K562 (cell line): ENCODE results near the gene CPED1. TPM values are rescaled to one million over a fixed set of nuclear protein-coding genes. Genes with fewer than 3 reads are reported as not detected.
A peak's percentile ranks its signal among the peaks of the same experiment; 100 is the strongest.

Source experiments
- ATAC-seq: fragments of 200-7000 bp; cut with Tn5 transposase; 3 replicates; pipeline ENCODE4 v1.9.1; 2020; ENCODE audit warnings: moderate library complexity
- BruUV-seq: library from RNA; stranded (reverse); fragments of 400-500 nt; replicated peaks from 2 replicates; lab custom pipeline; 2021; lab: Mats Ljungman, UMichigan
- CTCF ChIA-PET: fragments of 300-600 bp; formaldehyde crosslinking; extraction: SDS; loops from one replicate; lab custom pipeline; 2021; ENCODE audit warnings: low intra/inter-chr PET ratio; lab: Yijun Ruan, JAX
- POLR2A ChIA-PET: fragments of 300-600, 350-650 bp; sonication (Branson Sonifier 250); formaldehyde crosslinking; extraction: SDS; loops from one replicate; lab custom pipeline; 2021; ENCODE audit warnings: antibody characterized with exemption, inconsistent platforms; lab: Yijun Ruan, JAX
- DNase-seq, 4 experiments: peaks; one replicate each; pipeline versions ENCODE4 v3.0.0 to v3.0.0-alpha.2; 2011 to 2018; ENCODE audit warnings: low spot score in 3 of 4, mixed read lengths in 3 of 4; ENCODE audit errors: extremely low read depth in 1 of 4
- FAIRE-seq: peaks from 2 replicates; lab custom pipeline; 2011; peaks lifted over from hg19 to GRCh38; lab: Jason Lieb, UNC
- H2AFZ ChIP-seq: 2 replicates; pipeline ENCODE4 v1.6.0; 2011; ENCODE audit warnings: low read depth, low read length, control low read depth, inconsistent platforms
- H3K27ac ChIP-seq: fragments of 200-600 bp; 3 replicates; pipeline ENCODE4 v1.8.0; 2011; ENCODE audit warnings: low read depth, mild to moderate bottlenecking, control low read depth, inconsistent platforms, low read length, moderate library complexity, mixed read lengths; ENCODE audit errors: extremely low read depth
- H3K27me3 ChIP-seq, 2 experiments: fragments of 300-600 bp in 1 of 2; 2 replicates in 1 of 2; 3 replicates in 1 of 2; pipeline versions ENCODE4 v1.6.0 to v1.8.0; 2011; ENCODE audit warnings: inconsistent platforms in 2 of 2, low read length in 2 of 2, mild to moderate bottlenecking in 1 of 2, mixed read lengths in 1 of 2, moderate library complexity in 1 of 2; ENCODE audit not compliant: control insufficient read depth in 2 of 2, insufficient read depth in 2 of 2
- H3K36me3 ChIP-seq: fragments of 300-600 bp; 3 replicates; pipeline ENCODE4 v1.8.0; 2011; ENCODE audit warnings: mild to moderate bottlenecking, low read length, inconsistent platforms; ENCODE audit not compliant: control insufficient read depth, insufficient read depth
- H3K4me1 ChIP-seq, 2 experiments: fragments of 200-600 bp in 1 of 2; replicated peaks in 1 of 2; 2 replicates in 1 of 2; 3 replicates in 1 of 2; pipeline versions ENCODE4 v1.5.1 to v1.8.0; 2011; ENCODE audit warnings: inconsistent platforms in 2 of 2, low read length in 2 of 2, mild to moderate bottlenecking in 1 of 2, mixed read lengths in 1 of 2, moderate library complexity in 1 of 2; ENCODE audit not compliant: control insufficient read depth in 2 of 2, insufficient read depth in 2 of 2
- H3K4me2 ChIP-seq: 2 replicates; pipeline ENCODE4 v1.6.1; 2011; ENCODE audit warnings: low read length, control low read depth, inconsistent platforms, mixed read lengths; ENCODE audit not compliant: insufficient read depth
- H3K4me3 ChIP-seq: fragments of 200-600 bp; sonication (generic), shearing (Covaris generic); 2 replicates; pipeline ENCODE4 v1.5.1; 2016; ENCODE audit warnings: control low read depth, inconsistent platforms
- H3K79me2 ChIP-seq: fragments of 200-600 bp; 3 replicates; pipeline ENCODE4 v1.8.0; 2011; ENCODE audit warnings: low read length, inconsistent platforms; ENCODE audit not compliant: control insufficient read depth, insufficient read depth
- H3K9ac ChIP-seq, 2 experiments: 2 replicates each; pipeline versions ENCODE4 v1.6.0 to v1.6.1; 2011; ENCODE audit warnings: low read depth in 2 of 2, low read length in 2 of 2, control low read depth in 1 of 2, inconsistent platforms in 1 of 2, mild to moderate bottlenecking in 1 of 2, mixed read lengths in 1 of 2; ENCODE audit not compliant: insufficient read depth in 1 of 2
- H3K9me1 ChIP-seq: one replicate; pipeline ENCODE4 v1.6.0; 2011; ENCODE audit warnings: inconsistent platforms, mild to moderate bottlenecking, low read length, moderate library complexity; ENCODE audit not compliant: control insufficient read depth, insufficient read depth
- H3K9me3 ChIP-seq: replicated peaks from 2 replicates; pipeline ENCODE4 v1.5.1; 2011; ENCODE audit warnings: low read depth, low read length, inconsistent platforms; ENCODE audit not compliant: control insufficient read depth, insufficient read depth
- H4K20me1 ChIP-seq: replicated peaks from 2 replicates; pipeline ENCODE4 v1.6.1; 2011; ENCODE audit warnings: low read length, inconsistent platforms, mixed read lengths; ENCODE audit not compliant: control insufficient read depth, insufficient read depth
- CREM ChIP-seq: IDR thresholded peaks from 2 replicates; pipeline ENCODE4 v1.6.1; 2014; ENCODE audit warnings: antibody characterized with exemption, low read depth
- CTCF ChIP-seq, 3 experiments: IDR thresholded peaks in 2 of 3; conservative IDR thresholded peaks in 1 of 3; 2 replicates each; pipeline ENCODE4 v1.5.1; 2011 to 2012; ENCODE audit warnings: low read length in 3 of 3, mild to moderate bottlenecking in 3 of 3, control low read depth in 2 of 3, improper control_type of control experiment in 1 of 3, inconsistent platforms in 1 of 3, low read depth in 1 of 3, mixed read lengths in 1 of 3, moderate library complexity in 1 of 3; ENCODE audit not compliant: insufficient read depth in 2 of 3
- ELF1 ChIP-seq: fragments of 200-800 bp; sonication (Bioruptor generic); IDR thresholded peaks from 2 replicates; pipeline ENCODE4 v1.6.1; 2016; ENCODE audit warnings: missing genetic modification characterization, missing compliant biosample characterization
- JUND ChIP-seq, 2 experiments: IDR thresholded peaks; 2 replicates in 1 of 2; 3 replicates in 1 of 2; pipeline ENCODE4 v1.6.1; 2011; ENCODE audit warnings: borderline replicate concordance in 2 of 2, low read depth in 2 of 2, low read length in 2 of 2, improper control_type of control experiment in 1 of 2, missing biosample characterization in 1 of 2, missing genetic modification characterization in 1 of 2, missing genetic modification reagents in 1 of 2
- KLF10 ChIP-seq: fragments of 250-450 bp; sonication (Bioruptor Pico); IDR thresholded peaks from 2 replicates; pipeline ENCODE4 v1.6.1; 2021; ENCODE audit warnings: matching md5 sums
- MBD1 ChIP-seq: fragments of 250-450 bp; sonication (Bioruptor Pico); IDR thresholded peaks from 2 replicates; pipeline ENCODE4 v1.8.0; 2022; ENCODE audit warnings: inconsistent platforms
- RAD21 ChIP-seq, 2 experiments: fragments of 250-450 bp in 1 of 2; fragments of 450-650 bp in 1 of 2; sonication (Bioruptor Pico) in 1 of 2; formaldehyde crosslinking in 1 of 2; IDR thresholded peaks in 1 of 2; conservative IDR thresholded peaks in 1 of 2; 2 replicates each; pipeline versions ENCODE4 v1.4.0 to v1.8.0; 2020 to 2022; ENCODE audit warnings: mild to moderate bottlenecking in 2 of 2, moderate library complexity in 1 of 2
- SPI1 ChIP-seq: IDR thresholded peaks from 2 replicates; pipeline ENCODE4 v1.6.1; 2011; ENCODE audit warnings: low read depth, low read length, control low read depth, borderline replicate concordance
- TSC22D4 ChIP-seq: fragments of 450-650 bp; IDR thresholded peaks from 2 replicates; pipeline ENCODE4 v1.6.1; 2016; ENCODE audit warnings: missing genetic modification characterization, missing biosample characterization, control low read depth
- XRCC5 ChIP-seq: fragments of 200-400 bp; formaldehyde crosslinking; IDR thresholded peaks from 2 replicates; pipeline ENCODE4 v1.6.1; 2017; ENCODE audit warnings: low read depth, mild to moderate bottlenecking, low read length
- ZNF668 ChIP-seq: fragments of 250-450 bp; sonication (Bioruptor Pico); IDR thresholded peaks from 2 replicates; pipeline ENCODE4 v1.8.0; 2022; ENCODE audit warnings: mild to moderate bottlenecking, inconsistent platforms
- ZNF699 ChIP-seq: fragments of 250-450 bp; sonication (Bioruptor Pico); IDR thresholded peaks from 2 replicates; pipeline ENCODE4 v1.8.0; 2021; ENCODE audit warnings: mild to moderate bottlenecking, moderate library complexity; ENCODE audit not compliant: insufficient replicate concordance
- WGBS: fragments of 100-300 bp; shearing (Covaris generic); methylation state at CpG from one replicate; pipeline ENCODE4 v1.1.6; 2016; ENCODE audit warnings: low coverage, mixed read lengths; ENCODE audit not compliant: insufficient coverage; ENCODE audit errors: missing lambda C conversion rate; 5-methylcytosine and 5-hydroxymethylcytosine counted together
- in situ Hi-C: fragments of 300-500 bp; cut with MboI; formaldehyde crosslinking; loops from 4 replicates; pipeline ENCODE4 v1.15.0; 2018; ENCODE audit warnings: inconsistent platforms, mixed read lengths
- intact Hi-C: fragments of 100-400 bp; cut with micrococcal nuclease; formaldehyde crosslinking; loops from 2 replicates; pipeline ENCODE4 v1.14.2; 2022
- polyA plus RNA-seq, 8 experiments: library from polyadenylated mRNA; depleted of rRNA in 4 of 8; stranded (reverse) in 5 of 8; unstranded in 3 of 8; fragments of >200 nt; fragmentation: Nextera tagmentation in 2 of 8; fragmentation: Illumina TruSeq in 1 of 8; extraction: Ambion mirVana in 2 of 8; extraction: Trizol in 1 of 8; gene quantifications; 2 replicates each; pipeline versions ENCODE4 v1.2.1 to v1.2.3, GENCODE V29; 2011 to 2014; ENCODE audit warnings: inconsistent platforms in 1 of 8, missing spikeins in 1 of 8
- total RNA-seq, 7 experiments: library from RNA; depleted of rRNA in 6 of 7; stranded (reverse); fragments of >200 nt in 6 of 7; fragmentation: Illumina TruSeq in 2 of 7; extraction: Trizol in 2 of 7; gene quantifications; 2 replicates each; pipeline versions ENCODE4 v1.2.1 to v1.2.3, GENCODE V29; 2011 to 2021; ENCODE audit warnings: low replicate concordance in 1 of 7
- TF ChIP-seq, protein P1 (sequence below): sonication (generic); formaldehyde crosslinking; IDR thresholded peaks from 2 replicates; pipeline ENCODE4 v1.8.0; 2022; ENCODE audit warnings: missing genetic modification reagents, mild to moderate bottlenecking, borderline replicate concordance
- TF ChIP-seq, protein P2 (sequence below): fragments of 200-800 bp; sonication (Bioruptor generic); IDR thresholded peaks from 2 replicates; pipeline ENCODE4 v1.6.1; 2017; ENCODE audit warnings: missing genetic modification characterization, missing compliant biosample characterization

Gene CPED1
- total and polyA plus RNA-seq, 9 of the 15 experiments (the other 6 are each of a cell fraction or from before 2014, with no cell fraction given) = 195 to 393 (median 290) TPM

- H3K4me1 ChIP-seq = peaks cover 19 to 60% of the 10 kb centered on the region in 2 experiments
- 7% methylated on average over 3 of the region's 3 CpGs for WGBS
- FAIRE-seq (no peak), ATAC-seq (peak; percentile 10), DNase-seq (peak in 1 of 4 experiments; percentile 59)
- in situ Hi-C loops (loop anchor here (5.0 kb wide), 1 partner anchor 79 kb away; no protein-coding TSS in a partner anchor), intact Hi-C loops (loop anchor here (1.0 kb wide), 4 partner anchors 31 to 89 kb away; no protein-coding TSS in a partner anchor)
- H3K9me1 ChIP-seq = no peaks in the 10 kb centered on the region
- peaks cover 70% of the 10 kb centered on the region for H3K36me3 ChIP-seq
- H3K4me3 ChIP-seq = peak overlapping the region; percentile 53
- H3K9me3 ChIP-seq = no peaks in the 10 kb centered on the region
- H3K9ac ChIP-seq = peak overlapping the region in 1 of 2 experiments; percentile 82; a peak in 2 of 4 replicates
- H3K4me2 ChIP-seq = peak overlapping the region; percentile 80
- H3K79me2 ChIP-seq = peaks cover 100% of the 10 kb centered on the region
- TSS peak; percentile 87 for BruUV-seq
- H3K27me3 ChIP-seq = no peaks in the 10 kb centered on the region
- no peaks in the 10 kb centered on the region; the same call in 1 of the 2 replicates for H4K20me1 ChIP-seq
- ChIA-PET POLR2A (interaction anchor here (0.7 to 4.5 kb wide), 25 partner anchors 8 to 266 kb away, joined by 3 to 46 read pairs (median 6); partner anchors contain the start of genes CPED1 and ING3), CTCF (interaction anchor here (9.0 kb wide), 1 partner anchor 86 kb away, joined by 129 read pairs; the partner anchor contains the start of gene CPED1)
- peak overlapping the region; percentile 85 for H3K27ac ChIP-seq
- H2AFZ ChIP-seq = no peak overlapping the region
- TF ChIP-seq CTCF (IDR thresholded peaks at IDR 0.05 in 2 of 3, conservative IDR thresholded peaks at IDR 0.05 in 1 of 3; ENCODE audit: insufficient read depth in 2 of 3, low read depth in 1 of 3, low read length in 3 of 3) = peak in 2 of 3 experiments; percentile 33 to 47; a peak in 2 of 6 replicates
- TF ChIP-seq TSC22D4 = no peak
- TF ChIP-seq SPI1 = no peak
- TF ChIP-seq KLF10 (CRISPR knock-in tag) = 0 out of 2 replicates have a peak, but pooled peaks have one; percentile 22
- TF ChIP-seq CREM = no peak
- no peak for TF ChIP-seq XRCC5
- 0 out of 2 replicates have a peak, but pooled peaks have one; percentile 26 for TF ChIP-seq JUND (IDR thresholded peaks at IDR 0.05; ENCODE audit: borderline replicate concordance, low read depth, low read length)
- TF ChIP-seq JUND (tag; IDR thresholded peaks at IDR 0.05; ENCODE audit: borderline replicate concordance, low read depth, low read length) = no peak
- TF ChIP-seq, protein P1, sequence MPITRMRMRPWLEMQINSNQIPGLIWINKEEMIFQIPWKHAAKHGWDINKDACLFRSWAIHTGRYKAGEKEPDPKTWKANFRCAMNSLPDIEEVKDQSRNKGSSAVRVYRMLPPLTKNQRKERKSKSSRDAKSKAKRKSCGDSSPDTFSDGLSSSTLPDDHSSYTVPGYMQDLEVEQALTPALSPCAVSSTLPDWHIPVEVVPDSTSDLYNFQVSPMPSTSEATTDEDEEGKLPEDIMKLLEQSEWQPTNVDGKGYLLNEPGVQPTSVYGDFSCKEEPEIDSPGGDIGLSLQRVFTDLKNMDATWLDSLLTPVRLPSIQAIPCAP (CRISPR knock-in tag) = no peak
- TF ChIP-seq, protein P2, sequence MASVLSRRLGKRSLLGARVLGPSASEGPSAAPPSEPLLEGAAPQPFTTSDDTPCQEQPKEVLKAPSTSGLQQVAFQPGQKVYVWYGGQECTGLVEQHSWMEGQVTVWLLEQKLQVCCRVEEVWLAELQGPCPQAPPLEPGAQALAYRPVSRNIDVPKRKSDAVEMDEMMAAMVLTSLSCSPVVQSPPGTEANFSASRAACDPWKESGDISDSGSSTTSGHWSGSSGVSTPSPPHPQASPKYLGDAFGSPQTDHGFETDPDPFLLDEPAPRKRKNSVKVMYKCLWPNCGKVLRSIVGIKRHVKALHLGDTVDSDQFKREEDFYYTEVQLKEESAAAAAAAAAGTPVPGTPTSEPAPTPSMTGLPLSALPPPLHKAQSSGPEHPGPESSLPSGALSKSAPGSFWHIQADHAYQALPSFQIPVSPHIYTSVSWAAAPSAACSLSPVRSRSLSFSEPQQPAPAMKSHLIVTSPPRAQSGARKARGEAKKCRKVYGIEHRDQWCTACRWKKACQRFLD (CRISPR knock-in tag) = peak; percentile 20; the same call in 1 of the 2 replicates
- TF ChIP-seq ELF1 (tag) = peak; percentile 15; the same call in 1 of the 2 replicates
- TF ChIP-seq ZNF699 = peak; percentile 54
- 0 out of 2 replicates have a peak, but pooled peaks have one; percentile 79 for TF ChIP-seq MBD1 (CRISPR knock-in tag)
- TF ChIP-seq ZNF668 = peak; percentile 49; the same call in 1 of the 2 replicates
- peak in 1 of 2 experiments; percentile 44; a peak in 2 of 4 replicates for TF ChIP-seq RAD21 (CRISPR knock-in tag; conservative IDR thresholded peaks at IDR 0.05 in 1 of 2, IDR thresholded peaks at IDR 0.05 in 1 of 2)
These were observed 87.4 kb downstream of the CPED1 start for GRCh38 chr7:121075952-121076349.
